Measurements from ENCODE around the gene MAST4.

The MAST4 gene

DNA sequence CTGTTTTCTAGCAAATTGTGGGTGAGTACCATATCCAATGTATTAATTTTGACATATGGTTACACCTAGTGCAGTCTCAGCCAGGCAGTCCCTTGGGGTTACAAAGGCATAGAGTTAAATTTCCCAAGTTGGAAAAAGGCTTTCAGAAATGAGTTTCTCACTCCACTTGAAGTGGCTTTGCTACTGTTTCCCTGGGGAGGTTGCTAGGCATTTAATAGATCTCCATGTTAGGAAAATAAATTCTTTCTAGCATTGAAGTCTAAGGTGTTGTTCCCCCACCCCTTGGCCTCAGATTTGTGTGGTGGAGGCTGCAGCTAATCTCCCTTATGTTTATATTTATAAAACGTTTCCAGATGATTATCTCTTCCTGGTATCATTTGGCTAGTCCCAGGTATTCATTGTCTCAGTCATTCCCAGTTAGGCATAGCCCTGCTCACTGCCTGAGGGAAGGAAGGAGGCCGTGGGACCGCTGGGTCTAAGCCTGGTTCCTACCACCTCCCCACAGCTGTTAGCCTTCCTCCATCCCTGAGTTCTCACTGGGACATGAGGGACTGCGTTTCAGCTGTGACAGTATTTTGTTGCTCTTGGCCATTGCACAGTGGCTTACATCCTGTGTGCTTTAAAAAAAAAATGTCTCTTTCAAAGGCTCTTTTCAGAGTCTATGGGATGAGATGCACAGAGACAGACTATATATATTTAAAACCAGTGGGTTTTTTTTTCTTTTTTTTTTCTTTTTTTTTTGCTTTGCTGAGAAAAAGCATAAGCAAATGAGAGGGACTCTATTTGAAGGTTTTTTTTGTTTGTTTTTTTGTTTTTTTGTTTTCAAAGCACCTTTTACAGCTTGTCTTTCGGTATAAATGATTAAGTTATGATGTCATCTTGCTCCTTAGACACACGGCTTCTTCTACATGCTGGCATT, 121.5 kb downstream of the MAST4 start:
- TF ChIP-seq, protein P1, sequence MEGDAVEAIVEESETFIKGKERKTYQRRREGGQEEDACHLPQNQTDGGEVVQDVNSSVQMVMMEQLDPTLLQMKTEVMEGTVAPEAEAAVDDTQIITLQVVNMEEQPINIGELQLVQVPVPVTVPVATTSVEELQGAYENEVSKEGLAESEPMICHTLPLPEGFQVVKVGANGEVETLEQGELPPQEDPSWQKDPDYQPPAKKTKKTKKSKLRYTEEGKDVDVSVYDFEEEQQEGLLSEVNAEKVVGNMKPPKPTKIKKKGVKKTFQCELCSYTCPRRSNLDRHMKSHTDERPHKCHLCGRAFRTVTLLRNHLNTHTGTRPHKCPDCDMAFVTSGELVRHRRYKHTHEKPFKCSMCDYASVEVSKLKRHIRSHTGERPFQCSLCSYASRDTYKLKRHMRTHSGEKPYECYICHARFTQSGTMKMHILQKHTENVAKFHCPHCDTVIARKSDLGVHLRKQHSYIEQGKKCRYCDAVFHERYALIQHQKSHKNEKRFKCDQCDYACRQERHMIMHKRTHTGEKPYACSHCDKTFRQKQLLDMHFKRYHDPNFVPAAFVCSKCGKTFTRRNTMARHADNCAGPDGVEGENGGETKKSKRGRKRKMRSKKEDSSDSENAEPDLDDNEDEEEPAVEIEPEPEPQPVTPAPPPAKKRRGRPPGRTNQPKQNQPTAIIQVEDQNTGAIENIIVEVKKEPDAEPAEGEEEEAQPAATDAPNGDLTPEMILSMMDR (IDR thresholded peaks at IDR 0.05; ENCODE audit: low read depth, low read length): no peak
- DNase-seq (ENCODE audit: low read depth in 2 of 2): no peak
- H3K4me3 ChIP-seq (replicated peaks in 1 of 2; ENCODE audit: low read depth in 2 of 2, low read length in 2 of 2): no peak overlapping the region

DNA sequence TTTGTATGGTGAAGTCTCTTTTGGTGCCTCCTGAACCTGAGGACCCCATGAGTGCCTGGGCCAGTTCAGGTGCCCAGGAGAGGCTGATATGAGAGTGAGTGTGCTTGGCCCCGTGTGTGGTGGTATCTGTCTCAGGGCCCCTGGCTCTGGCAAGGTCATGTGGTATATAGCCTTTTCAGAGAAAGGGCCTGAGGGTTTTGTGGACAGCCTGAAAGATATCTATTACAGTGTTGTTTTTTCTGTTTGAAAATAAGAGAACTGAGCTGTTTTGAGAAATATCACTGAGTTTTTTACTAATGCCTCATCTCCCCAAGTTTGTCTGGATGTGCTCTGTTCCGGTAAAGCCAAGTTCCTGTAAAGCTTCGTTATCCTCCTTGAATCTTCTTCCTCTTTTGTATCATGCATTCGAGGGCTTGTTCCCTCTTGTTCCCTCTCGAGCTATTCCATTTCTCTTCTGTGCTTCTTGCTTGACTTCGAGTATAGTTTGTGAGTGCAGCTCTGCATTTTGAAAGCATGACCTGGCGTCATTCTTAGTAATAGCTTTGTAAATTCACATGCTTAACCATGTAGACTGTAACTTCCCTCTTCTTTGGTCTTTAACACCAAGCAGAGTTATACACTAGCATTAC, 122.3 kb downstream of the MAST4 start:
- TF ChIP-seq, protein P1 (IDR thresholded peaks at IDR 0.05; ENCODE audit: low read depth, low read length): no peak
- no peak for DNase-seq (ENCODE audit: low read depth in 2 of 2)
- H3K4me3 ChIP-seq (replicated peaks in 1 of 2; ENCODE audit: low read depth in 2 of 2, low read length in 2 of 2): no peak overlapping the region

DNA sequence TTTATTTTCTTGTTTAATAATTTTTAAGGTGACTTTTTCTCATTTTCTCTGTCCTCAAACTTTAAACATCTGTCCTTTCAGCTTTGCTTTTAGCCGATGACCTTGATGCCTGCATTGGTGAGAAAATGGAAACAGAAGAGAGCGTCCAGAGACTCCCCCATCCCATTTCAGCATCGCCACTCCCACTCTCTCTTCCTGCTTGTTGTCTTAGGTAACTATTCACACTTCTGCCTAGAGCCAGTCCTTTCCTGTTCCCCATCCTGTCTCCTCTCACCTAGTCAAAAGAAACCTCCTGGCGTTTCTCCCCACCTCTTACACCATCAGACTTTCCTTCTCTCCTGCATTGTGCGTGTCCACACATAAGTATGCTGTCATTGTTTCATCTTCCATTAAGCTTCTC, 124.6 kb downstream of the MAST4 start:
- TF ChIP-seq, protein P1 (IDR thresholded peaks at IDR 0.05; ENCODE audit: low read depth, low read length): no peak
- no peak for DNase-seq (ENCODE audit: low read depth in 2 of 2)
- no peak overlapping the region for H3K4me3 ChIP-seq (replicated peaks in 1 of 2; ENCODE audit: low read depth in 2 of 2, low read length in 2 of 2)

DNA sequence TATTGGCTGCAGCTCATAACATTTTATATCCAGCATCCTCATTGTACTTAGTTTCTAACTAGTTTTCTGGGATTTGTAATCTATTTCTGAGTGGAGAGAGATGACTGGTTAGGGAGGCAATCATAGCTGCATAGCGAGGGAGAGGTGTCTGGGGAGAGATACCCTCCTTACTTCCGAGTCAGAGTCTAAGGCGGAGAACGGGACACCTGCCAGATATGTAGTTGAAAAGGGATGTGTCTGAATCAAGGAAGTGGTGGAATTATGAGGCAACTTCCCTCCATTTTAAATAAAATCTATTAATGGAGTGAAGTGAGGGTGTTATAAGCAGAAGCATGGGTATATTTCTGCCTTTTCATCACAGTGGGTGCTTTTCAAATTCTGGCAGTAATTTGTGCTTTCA, 126.5 kb downstream of the MAST4 start:
- no peak for DNase-seq (ENCODE audit: low read depth in 2 of 2)
- no peak overlapping the region for H3K4me3 ChIP-seq (replicated peaks in 1 of 2; ENCODE audit: low read depth in 2 of 2, low read length in 2 of 2)
- TF ChIP-seq, protein P1 (IDR thresholded peaks at IDR 0.05; ENCODE audit: low read depth, low read length): no peak

DNA sequence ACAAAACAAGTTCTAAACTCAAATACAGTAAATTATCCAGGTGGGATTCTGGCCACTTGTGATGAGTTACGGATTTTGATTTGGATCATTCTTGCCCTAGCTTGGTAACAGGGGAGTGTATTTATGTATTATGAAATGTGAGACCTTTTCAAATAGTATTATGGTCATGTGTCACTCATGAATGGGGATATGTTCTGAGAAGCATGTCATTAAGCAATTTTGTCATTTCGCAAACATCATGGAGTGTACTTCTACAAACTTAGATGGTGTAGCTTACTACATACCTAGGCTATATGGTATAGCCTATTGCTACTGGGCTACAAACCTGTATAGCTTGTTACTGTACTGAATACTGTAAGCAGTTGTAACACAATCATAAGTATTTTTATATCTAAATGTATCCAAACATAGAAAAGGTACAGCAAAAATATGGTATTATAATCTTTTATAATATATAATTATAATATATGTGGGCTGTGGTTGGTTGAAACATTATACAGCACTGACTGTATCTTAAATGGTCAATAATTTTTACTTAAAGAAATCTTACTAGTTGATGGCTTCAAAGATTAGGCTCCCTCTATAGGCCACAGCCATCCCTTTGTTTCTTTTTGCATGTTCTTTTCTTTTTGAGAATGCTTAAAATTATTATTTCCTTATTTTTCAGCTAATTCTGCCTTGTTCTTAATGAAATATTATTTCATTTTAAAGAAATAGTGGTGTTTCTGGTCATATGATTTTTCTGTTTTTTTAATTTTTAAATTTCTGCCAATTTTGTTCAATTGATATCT, 128.4 kb downstream of the MAST4 start:
- H3K4me3 ChIP-seq (replicated peaks in 1 of 2; ENCODE audit: low read depth in 2 of 2, low read length in 2 of 2): no peak overlapping the region
- TF ChIP-seq, protein P1 (IDR thresholded peaks at IDR 0.05; ENCODE audit: low read depth, low read length): peak; percentile 43
- DNase-seq (ENCODE audit: low read depth in 2 of 2): peak in 1 of 2 donors; percentile 33

DNA sequence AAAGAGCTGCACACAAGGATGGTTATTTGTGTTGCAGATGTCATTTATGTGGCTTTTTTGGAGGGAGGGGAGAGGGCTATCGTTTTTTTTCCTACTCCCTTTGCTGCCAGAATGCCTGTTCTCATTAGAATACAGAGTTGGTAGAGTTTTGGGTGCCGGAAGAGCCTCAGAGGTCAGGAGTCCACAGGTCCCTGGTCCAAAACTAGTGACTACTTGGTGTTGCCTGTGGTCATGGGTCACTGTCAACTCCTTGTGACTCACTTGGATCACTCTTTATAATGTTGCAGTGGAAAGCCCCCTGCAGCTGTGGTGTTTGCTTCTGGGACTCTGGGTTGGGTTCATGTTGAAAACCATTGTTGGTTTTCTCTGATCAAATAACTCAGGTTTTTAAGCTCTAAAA, 131.4 kb downstream of the MAST4 start:
- DNase-seq (ENCODE audit: low read depth in 2 of 2): no peak
- no peak overlapping the region for H3K4me3 ChIP-seq (replicated peaks in 1 of 2; ENCODE audit: low read depth in 2 of 2, low read length in 2 of 2)
- TF ChIP-seq, protein P1 (IDR thresholded peaks at IDR 0.05; ENCODE audit: low read depth, low read length): no peak
